Uterus (tissue), 2 donors: Measurements from ENCODE around the gene TRIM7.

Experiments used
- POLR2A ChIP-seq, 2 donors: fragments of 450-650 bp; IDR thresholded peaks; one replicate each; pipeline ENCODE4 v1.6.1; 2016; ENCODE audit warnings: antibody characterized with exemption in 2 of 2, mild to moderate bottlenecking in 1 of 2, moderate library complexity in 1 of 2
- TF ChIP-seq, protein P1 (sequence below), 4 experiments: fragments of 200-600 bp in 2 of 4; fragments of 450-650 bp in 2 of 4; sonication (generic) in 2 of 4; IDR thresholded peaks; one replicate each; pipeline ENCODE4 v1.5.1; 2016 to 2019; ENCODE audit warnings: antibody characterized with exemption in 4 of 4, mild to moderate bottlenecking in 2 of 4, moderate library complexity in 1 of 4

DNA sequence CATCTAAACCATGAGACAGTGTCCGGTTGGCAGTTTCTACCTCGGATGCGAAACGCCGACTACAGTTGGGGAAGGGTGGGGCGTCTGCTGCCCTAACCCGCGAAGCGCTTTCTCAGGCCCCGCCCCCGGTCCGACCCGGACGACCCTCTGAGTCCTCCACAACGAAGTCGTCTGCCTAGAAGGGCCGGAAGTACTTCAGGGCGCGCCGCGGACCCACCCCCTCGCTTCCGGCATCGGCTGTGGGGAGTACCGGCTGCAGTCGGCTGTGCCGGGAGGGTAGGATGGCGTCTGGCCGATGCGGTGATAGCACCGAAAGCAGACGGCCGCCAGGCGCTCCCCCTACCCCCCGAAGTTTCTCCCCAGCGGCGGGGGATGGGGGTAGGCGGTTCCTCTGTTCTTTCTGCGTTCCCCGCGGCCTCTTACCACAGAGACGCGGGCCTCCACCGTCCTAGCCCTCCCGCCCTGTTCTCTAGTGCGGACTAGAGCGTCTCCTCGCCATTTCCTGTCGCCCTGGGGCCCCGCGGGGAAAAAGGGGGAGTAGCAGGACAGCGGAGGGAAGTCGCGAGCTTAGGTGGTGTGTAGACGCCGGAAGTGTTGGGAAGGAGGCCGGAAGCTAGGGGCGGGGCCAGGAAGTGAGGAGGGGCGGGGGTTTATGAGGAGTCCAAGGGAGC is 18.2 kb upstream of the TRIM7 start, which contains the start of gene TRIM41:
- TF ChIP-seq, protein P1, sequence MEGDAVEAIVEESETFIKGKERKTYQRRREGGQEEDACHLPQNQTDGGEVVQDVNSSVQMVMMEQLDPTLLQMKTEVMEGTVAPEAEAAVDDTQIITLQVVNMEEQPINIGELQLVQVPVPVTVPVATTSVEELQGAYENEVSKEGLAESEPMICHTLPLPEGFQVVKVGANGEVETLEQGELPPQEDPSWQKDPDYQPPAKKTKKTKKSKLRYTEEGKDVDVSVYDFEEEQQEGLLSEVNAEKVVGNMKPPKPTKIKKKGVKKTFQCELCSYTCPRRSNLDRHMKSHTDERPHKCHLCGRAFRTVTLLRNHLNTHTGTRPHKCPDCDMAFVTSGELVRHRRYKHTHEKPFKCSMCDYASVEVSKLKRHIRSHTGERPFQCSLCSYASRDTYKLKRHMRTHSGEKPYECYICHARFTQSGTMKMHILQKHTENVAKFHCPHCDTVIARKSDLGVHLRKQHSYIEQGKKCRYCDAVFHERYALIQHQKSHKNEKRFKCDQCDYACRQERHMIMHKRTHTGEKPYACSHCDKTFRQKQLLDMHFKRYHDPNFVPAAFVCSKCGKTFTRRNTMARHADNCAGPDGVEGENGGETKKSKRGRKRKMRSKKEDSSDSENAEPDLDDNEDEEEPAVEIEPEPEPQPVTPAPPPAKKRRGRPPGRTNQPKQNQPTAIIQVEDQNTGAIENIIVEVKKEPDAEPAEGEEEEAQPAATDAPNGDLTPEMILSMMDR (IDR thresholded peaks at IDR 0.05) = peak in 2 of 4 experiments; percentile 3 to 20
- TF ChIP-seq POLR2A (IDR thresholded peaks at IDR 0.05) = peak in 1 of 2 donors; percentile 93
